GM21786 (cell line): ENCODE results near the gene ATP6V0B.

ENCODE experiments used
- ATAC-seq: cut with Tn5 transposase; IDR thresholded peaks from one replicate; pipeline ENCODE4 v1.9.1; 2021; ENCODE audit not compliant: unreplicated experiment

The ATP6V0B gene

GRCh38 chr1:43974443-43975248 is at the start of gene ATP6V0B:
Gene ATP6V0B (plus strand): TSS chr1:43974960. CDS start chr1:43975041, 81 bp downstream.
- ATAC-seq, result peak; percentile 67

DNA sequence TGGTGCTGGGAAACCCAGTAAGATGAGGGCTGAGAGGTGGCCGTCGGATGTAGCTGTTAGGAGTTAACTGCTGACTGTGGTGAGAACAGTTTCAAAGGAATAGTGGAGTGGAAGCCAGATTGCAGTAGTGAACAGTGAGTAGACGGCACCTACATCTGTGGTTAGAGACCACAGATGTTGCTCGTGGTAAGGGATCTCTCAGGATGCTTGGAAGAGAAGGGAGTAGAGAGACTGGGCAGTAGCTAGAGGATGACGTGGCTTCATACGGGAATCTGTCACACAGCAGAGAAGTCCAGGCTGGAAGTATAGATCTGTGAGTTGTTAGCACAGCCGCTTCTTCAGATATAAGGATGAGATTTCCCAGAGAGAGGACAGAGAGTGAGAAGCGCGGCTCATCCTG is 48.9 kb upstream of the ATP6V0B start:
- no peak for ATAC-seq

- ATAC-seq, result no peak
Measured at GRCh38 chr1:43930168-43930948, 44.4 kb upstream of the ATP6V0B start.

DNA sequence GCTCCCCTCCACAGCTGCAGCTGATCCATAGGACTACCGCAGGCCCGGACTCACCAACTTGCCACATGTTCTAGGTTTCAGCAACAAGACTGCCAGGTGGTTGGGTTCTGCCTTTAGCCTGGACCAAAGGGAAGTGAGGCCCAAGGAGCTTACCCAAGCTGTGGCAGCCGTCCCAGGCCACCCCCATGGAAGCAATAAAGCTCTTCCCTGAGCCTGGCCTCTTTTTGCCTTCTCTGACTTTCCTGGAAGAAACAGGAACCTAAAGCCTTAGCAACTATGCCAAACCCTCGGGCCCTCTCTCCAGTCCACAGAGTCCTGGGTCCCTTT is 43.8 kb upstream of the ATP6V0B start:
- ATAC-seq, result no peak

- ATAC-seq, result no peak
Measured at GRCh38 chr1:43931711-43932660, 42.8 kb upstream of the ATP6V0B start.

DNA sequence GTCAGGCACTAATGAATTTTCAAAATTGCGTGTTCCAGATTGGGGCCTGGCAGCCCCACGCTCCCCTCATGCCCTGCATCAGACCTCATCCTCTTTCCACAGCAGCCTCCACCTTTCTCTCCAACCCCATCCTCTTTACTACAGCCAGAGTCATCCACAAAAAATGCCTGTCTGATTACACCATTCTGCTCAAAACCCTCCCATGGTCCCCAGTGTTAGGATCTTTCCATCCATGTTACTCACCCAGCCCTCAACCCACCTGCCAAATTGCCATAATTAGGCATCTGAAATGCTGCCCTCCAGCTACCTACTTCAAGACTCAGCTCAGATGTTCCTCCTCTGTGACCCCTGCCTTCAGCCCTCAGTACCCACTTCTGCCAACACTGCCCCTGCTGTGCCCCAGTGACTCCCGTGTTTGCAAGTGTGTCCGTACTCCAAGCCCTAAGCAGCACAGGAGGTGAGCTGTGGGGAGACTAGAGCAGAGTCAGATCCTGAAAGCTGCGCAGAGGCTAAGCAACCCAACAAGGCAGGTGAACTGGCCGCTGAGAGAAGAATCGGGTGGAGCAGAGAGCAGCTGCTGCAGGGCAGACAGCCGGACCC is 41.9 kb upstream of the ATP6V0B start:
- no peak for ATAC-seq

DNA sequence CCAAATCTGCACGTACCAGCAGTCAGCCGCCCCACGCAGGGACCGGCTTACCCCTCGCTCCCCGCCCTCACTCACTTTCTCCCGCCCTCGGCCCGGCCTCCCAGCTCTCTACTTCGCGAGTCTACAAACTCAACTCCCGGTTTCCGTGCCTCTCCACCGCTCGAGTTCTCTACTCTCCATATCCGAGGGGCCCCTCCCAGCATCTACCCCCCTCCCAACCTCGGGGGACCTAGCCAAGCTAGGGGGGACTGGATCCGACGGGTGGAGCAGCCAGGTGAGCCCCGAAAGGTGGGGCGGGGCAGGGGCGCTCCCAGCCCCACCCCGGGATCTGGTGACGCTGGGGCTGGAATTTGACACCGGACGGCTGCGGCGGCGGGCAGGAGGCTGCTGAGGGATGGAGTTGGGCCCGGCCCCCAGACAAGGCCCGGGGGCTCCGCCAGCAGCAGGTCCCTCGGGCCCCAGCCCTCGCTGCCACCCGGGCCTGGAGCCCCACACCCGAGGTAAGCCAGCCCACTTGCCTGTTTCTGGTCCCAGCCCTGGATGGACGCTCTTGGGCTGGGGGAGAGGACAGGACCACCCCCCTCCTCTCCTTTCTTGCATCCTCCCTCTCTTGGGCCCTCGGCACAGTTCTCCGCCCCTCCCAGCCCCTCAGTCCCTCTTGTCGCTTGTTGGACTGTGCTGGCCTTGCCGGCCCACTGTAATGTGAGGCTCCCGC is 41.2 kb upstream of the ATP6V0B start, which contains the start of gene ARTN:
TSS of gene ARTN (plus strand) at position 416 of the 715 bp plus-strand sequence. CDS start 1,856 bp downstream, outside the sequence.
- ATAC-seq, result no peak

DNA sequence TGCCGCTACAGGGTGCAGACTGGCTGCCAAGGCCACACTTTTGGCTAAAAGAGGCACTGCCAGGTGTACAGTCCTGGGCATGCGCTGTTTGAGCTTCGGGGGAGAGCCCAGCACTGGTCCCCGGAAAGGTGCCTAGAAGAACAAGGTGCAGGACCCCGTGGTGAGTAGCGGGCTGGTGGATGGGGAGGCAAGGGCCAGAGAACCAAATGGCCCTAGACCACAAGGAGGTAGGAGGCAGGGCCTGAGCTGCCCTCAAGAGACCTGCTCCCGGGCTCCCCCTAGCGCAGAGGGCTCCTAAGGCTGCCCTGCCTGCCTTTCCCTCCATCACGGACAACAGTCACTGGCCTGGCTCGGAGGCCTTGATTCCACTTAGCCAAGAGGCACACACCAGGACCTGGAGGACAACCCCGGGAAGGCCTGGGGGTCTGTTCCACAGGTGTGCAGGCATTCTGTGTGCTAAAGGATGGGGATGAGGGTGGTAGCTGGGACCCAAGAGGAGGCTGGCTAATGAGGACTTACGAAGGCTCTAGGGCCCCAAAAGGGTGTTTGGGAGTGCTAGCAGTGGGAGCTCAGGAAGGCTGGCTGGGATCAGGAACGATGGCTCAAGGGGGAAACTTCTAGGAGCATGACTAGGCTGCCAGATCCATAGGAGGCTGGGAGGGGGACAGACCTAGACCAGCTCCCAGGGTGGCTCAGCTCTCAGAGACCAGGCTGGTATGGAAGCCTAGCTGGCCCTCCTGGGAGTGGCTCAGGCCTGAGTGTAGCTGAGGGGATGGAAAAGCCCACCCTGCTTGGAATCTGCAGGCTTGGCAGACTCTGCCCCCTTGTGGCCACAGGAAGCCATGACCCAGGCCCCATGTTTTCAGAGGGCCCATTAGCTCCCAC is 40.4 kb upstream of the ATP6V0B start:
- no peak for ATAC-seq

GRCh38 chr1:43934986-43935324 is 39.8 kb upstream of the ATP6V0B start:
- ATAC-seq, result no peak

GRCh38 chr1:43935711-43936427 is 38.9 kb upstream of the ATP6V0B start:
- no peak for ATAC-seq

- ATAC-seq, result no peak
Measured at GRCh38 chr1:43936431-43937151, 38.2 kb upstream of the ATP6V0B start.

DNA sequence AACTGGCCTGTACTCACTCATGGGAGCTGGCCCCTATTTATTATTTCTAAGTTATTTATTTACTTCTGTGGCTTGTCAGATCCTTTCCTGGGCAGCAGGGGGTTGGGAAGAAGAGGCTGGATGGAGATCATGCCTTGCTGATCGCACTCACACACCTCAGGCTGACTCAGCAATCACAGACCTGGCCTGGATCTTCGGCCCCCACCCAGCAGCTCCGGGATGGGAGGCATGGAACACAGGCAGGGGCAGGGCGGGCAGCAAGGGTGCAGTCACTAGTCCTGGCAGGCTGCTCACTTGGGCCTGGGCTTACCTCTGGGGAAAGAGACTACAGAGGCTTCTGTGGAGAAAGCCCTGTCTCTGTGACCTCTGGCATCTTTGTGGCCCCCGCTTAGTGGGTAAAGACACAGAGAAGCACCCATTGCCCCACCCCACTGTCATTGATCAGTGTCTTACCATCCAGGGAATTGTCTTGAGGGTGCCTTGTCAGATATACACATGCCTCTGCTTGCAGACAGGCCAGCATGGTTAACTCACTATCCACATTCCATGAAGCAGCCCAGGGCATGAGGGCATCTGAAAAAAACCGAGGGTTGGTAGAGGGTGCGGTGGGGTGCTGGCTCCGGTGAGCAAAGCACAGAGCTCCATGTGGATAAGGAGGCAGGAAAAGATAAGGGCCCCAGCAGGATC is 37.4 kb upstream of the ATP6V0B start:
- no peak for ATAC-seq

DNA sequence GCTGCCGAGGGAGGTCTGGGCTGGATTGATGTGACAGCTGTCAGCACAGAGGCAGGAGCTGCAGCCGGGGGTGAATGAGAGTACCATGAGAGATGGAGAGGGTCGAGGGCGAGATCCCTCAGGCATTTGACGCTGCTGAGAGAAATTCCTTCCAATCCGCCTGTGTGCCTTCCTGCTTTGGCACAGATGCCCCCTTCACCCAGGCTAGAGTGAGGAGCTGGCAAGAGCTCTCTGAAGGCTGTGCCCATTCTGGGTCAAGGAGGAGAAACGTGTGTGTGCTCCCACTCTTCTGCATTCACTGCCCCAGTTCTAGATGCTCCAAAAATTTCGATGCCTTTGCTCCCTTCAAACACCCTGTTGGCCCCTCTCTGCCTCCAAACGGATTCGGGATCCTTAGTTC is 36.4 kb upstream of the ATP6V0B start:
- no peak for ATAC-seq

- no peak for ATAC-seq
Measured at GRCh38 chr1:43938892-43939587, 35.7 kb upstream of the ATP6V0B start.

DNA sequence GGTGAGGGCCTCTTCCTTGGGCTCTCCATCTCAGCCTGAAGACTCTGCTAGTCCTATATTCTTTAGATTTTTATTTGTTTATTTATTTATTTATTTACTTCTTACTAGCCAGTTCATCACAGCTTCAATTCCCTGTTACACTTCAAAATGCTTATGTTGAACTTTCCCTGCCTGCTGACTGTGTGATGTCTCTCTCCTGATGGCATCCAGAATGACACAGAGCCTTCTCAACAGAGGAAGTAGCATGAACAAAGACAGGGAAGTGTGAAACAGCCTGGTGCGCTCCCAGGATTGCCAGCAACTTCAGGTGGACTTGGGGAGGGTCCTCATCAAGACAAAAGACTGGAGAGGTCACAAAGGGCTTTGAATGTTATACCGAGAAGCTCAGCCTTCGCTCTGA is 32.3 kb upstream of the ATP6V0B start:
- ATAC-seq, result no peak

DNA sequence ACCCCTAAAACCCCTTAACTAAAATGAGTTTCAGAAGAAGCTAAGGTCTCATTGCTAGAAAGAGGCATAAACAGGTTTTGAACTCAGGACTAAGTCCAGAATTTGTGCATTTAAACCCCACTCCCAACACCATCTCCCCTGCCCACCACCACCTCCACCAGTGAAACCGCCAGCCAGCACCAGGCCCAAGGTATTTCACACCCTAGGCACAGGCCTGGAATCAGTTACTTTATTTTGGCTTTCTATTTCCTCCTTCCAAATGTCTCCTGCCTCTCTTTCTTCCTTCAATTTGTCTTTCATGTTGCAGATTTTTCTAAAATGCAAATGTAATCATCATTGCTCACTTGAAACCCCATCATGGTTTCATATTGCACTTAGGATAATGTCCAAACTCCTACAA is 29.9 kb upstream of the ATP6V0B start:
- no peak for ATAC-seq
